GM21526 (cell line): ENCODE data around the gene PLA2G6.

ENCODE experiments used
- ATAC-seq: cut with Tn5 transposase; IDR thresholded peaks from one replicate; pipeline ENCODE4 v1.9.1; 2021; ENCODE audit warnings: moderate library complexity; ENCODE audit not compliant: unreplicated experiment, low FRiP score

The PLA2G6 gene

GRCh38 chr22:38181453-38182200 lies at the start of gene PLA2G6:
Gene PLA2G6 (minus strand): TSS chr22:38181830. CDS start chr22:38169426, 12,404 bp downstream.
- ATAC-seq = peak; percentile 82

GRCh38 chr22:38230916-38231315 lies 49.3 kb upstream of the PLA2G6 start:
- ATAC-seq = no peak

- no peak for ATAC-seq
Measured at GRCh38 chr22:38230108-38230825, 48.6 kb upstream of the PLA2G6 start.

DNA sequence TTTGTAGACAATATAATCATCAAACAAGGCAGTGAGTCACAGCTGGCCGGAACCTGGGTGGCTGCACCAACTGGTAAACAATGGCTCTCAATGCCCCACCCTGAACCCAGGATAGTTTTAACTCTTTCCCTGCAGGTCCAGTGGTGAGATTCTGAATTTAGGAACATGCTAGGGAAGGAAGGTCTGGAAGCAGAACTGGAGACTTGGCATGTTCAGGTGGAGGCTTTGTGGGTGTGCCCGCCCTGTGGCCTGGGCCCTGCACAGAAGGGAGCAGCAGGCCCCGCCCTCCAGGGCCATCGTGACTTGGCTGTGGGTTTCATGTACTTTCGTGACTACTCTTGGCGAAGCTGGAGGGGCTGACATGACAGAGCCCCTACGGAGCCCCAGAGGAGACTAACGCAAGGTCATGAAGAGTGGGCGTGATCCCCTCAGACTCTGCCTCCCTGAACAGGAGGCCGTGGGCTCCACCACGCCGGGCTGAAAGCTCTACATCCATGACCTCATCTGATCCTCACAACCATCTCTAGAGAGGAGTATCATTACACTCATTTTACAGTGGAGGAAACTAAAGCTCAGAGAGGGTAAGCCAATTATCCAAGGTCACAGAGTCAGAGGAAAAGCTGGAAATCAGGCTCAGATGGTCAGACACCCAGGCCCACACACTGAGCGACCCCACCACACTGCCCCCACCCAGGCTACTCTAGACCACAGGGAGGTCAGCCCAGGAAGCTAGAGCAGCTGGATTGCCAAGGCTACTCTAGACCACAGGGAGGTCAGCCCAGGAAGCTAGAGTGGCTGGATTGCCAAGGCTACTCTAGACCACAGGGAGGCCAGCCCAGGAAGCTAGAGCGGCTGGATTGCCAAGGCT lies 47.5 kb upstream of the PLA2G6 start:
- ATAC-seq = no peak

DNA sequence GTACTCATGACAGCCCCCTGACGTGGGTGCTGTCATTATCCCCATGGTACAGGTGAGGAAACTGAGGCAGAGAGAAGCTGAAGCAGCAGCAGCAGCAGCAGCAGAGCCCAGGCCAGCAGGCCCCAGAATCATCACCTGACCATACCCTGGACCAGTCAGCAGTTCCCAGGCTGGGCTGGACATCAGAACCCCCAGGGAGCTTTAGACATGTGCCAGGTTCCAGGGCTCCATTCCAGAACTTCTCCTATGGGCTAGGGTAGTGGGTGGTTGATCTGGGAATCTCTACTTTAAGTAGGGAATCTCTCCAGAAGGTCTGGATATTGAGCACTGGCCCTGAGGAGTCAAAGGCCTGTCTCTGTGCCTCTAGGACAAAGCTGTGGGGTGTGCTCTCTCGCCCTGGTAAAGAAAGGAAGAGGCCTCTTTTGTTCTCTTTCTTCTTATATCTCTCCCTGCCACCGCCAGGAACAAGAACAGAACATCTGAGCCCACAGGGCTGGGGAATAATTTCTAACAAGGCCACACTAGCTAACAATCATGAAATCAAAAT lies 46.8 kb upstream of the PLA2G6 start:
- ATAC-seq = no peak

DNA sequence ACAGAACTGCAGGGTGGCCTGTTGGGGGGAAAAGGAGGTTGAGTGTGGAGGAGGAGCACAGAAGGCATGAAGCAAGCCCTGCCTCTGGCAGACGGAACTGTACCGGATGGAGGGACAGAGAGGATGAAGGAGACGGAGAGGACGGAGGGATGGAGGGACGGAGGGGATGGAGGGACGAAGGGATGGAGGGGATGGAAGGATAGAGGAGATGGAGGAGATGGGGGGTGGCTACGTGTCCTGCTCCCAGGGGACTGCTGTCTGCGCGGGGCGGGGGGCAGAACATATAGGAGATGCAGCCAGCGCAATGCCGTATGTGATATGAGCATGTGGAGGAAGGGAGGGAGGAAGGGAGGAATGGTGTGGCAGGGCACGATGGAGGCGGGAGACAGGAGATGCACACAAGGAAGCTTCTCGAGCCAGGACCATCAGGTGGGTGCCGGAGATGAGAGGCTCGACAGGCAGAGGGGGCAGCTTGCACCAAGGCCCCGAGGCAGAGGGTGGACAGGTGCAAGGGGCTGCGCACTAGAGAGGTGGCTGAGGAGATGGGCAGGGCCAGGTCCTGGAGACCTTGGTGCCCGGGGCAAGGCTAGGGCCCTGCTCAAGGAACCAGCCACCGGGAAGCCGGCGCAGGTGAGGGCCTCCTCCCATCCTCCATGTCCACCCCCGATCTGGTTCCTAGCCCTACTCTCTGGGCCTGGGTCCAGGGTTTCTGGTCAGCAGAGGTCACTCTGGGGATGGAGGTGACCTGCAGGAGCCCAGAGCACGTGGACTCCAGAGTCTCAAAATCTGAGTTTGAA lies 45.4 kb upstream of the PLA2G6 start:
- no peak for ATAC-seq

DNA sequence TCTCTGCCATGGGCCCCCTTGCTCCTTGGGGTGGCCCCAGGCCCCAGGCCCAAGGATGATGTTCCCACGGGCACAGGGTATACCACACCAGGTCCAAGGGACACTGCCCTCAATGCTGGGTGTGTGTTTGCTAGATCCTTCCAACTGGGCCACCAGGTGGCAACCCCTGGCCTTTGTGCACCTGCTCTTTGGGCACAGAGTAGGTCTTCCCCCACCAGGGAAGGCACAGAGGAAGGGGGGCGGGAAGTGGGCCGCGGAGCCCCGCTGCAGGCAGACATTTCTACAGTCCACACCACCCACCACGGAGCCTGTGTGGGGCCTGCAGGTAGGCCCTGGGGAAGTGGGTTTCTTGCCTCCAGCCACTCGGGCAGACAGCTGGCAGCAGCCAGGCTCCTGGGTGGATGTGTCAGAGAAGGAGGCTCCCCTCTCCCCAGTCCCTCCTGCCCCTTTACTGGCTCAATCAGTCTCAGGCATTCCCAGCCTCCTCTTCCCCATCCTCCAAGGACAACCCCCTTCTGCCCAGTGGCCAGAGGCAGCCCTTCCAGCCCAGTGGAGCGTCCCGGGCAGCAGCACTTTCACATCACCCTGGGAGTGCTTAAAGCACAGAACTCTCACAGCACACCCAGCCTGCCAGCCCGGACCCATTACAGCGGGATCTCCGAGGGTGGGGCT lies 41.8 kb upstream of the PLA2G6 start:
- no peak for ATAC-seq

DNA sequence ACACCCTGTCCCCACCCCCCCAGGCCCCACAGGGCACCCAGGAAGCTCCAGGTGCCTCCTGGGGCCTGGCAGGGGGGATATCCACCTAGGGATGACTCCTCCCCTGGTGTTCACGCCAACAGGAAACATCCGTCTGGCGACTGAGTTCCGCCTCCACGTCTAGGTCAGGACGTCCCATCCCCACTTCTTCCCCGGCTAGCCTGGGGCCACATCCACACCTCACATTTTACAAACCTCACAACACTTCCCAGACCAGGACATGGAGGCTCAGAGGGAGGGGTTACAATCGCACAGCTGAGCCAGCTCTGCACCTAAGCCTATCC lies 41.1 kb upstream of the PLA2G6 start:
- ATAC-seq = no peak

DNA sequence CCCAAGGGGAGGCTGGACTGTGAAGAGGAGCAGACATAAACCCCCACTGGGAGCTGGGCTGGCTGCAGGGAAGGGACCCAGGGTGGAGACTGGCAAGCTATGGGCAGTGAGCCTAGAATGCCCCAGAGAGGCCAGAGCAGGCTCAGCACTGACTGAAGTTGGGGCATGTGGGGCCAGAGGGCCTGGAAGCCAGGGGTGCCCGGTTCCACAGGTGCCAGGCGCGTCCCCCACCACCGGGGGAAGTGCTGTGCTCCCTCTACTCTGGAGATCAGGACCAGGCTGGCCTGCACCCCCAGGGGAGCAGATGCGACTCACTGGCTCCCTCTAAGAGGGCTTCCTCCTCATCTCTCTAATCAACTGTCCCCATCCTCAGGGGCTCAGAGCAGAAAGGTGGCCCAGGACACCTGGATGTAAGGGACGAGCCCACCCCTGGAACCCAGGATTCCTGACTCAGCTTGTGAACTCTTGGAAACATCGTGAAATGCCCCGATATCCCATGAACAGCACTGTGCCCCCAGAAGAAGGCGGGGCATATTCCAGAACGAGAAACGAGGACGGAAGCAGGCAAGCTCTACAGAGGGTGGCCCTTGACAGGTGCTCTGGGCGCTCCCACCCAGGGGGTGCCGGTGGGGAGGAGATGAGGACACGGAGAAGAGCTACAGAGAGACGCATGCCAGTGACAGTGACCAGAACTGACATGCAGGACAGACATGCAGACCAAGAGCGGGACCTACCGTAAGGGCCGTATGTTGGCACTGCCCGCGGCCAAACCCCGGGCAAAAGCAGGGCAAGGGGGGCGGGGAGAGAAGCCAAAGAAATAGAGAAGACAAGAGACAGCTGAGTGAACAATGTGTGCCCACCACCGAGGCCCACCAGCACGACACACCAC lies 40.5 kb upstream of the PLA2G6 start:
- ATAC-seq = no peak

- ATAC-seq = no peak
Measured at GRCh38 chr22:38221407-38221806, 39.8 kb upstream of the PLA2G6 start.

DNA sequence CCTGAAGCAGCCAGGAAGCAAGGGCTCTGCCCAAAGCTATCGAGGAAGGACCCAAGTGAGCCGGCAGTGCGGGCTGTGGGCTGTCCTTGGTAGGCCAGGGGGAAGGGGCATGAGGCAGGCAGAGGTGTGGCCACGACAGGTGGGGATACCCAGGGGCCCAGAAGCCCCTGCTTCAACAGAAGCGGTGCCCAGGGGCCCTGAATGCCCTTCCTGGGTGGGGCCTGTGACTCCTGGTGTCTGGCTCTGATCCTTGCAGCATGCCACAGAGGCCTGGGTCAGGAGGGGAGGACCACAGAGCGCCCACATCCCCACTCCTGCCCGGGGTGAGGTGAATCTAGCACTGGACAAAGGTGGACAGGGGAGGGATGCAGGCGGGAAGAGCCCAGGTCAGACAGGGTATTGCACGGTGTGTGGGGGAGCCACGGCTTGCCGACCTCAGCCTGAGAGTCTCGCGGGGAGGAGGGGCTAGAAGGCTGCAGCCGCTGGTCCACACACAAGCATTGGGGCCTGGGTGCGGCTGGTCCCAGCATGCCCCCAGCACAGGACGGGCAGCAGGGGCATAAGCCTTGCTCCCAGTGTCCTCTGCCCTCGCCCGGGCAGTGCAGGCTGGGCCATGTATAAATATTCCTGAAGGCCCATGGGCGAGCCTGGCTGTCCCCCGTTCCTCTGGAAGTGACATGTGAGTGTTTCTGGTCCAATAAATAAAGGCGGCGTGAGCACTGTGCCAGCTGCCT lies 39.2 kb upstream of the PLA2G6 start:
- ATAC-seq = no peak

- no peak for ATAC-seq
Measured at GRCh38 chr22:38220163-38220562, 38.5 kb upstream of the PLA2G6 start.

DNA sequence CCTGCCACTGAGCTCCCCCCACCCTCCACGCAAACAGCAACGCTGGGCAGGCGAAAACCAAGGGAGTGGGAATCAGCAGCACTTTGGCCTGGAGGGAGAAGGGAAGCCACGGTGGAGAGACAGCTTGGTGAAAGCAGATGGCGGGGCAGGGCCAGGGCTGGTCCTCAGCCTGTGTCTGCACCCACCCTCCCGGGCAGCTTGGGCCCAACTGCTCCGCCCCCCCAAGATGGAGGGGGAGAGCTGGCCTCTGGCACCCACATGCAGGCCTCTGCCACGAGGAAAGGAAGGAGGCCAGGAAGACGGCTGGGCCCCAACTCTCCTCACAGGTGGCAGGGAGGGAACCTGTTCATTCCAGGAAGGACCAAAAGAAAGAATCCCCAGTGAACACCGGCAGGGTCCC lies 38.0 kb upstream of the PLA2G6 start:
- no peak for ATAC-seq

DNA sequence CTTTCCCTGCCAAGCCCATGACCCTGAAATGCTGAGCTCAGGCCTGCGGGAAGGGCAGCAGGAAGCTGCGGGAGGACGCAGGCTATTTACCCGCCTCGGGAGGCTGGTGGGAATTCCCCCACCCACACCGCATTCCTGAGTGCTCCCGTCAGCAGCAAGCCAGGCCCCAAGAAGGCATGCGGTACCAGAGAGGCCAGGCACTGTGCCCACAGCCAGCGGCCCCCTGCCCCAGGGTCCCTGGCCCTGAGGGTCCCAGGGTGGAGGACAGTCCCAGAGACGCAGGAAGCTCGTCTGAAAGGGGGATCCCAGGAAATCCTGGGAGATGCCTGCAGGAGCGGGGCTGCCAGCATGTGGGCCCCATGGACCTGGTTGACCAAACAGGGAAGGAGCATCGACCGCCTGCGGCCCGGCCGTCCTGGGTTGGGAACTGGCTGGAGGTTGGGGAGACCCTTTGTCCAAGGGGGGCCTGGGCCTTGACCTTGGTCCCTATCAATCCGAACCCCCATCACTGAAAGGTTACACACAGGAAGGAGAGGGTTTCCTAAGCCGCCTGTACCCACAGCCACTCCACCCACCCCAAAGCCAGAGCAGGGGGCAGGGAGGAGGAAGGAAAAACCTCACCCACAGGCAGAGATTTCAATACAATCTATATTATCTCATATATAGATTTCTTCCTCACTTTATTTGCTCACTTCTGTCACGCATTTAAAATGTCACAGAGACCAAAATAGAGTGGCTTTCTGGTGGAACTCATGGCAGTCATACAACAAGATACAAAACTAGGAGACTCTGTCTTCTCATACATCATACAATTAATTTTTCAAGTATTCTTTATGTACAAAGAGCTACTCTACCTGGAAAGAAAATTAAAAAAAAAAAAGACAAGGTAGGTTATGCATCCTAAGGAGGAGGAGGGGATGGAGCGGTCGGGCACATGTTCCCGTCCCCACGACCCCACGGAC lies 37.3 kb upstream of the PLA2G6 start:
- ATAC-seq = no peak

DNA sequence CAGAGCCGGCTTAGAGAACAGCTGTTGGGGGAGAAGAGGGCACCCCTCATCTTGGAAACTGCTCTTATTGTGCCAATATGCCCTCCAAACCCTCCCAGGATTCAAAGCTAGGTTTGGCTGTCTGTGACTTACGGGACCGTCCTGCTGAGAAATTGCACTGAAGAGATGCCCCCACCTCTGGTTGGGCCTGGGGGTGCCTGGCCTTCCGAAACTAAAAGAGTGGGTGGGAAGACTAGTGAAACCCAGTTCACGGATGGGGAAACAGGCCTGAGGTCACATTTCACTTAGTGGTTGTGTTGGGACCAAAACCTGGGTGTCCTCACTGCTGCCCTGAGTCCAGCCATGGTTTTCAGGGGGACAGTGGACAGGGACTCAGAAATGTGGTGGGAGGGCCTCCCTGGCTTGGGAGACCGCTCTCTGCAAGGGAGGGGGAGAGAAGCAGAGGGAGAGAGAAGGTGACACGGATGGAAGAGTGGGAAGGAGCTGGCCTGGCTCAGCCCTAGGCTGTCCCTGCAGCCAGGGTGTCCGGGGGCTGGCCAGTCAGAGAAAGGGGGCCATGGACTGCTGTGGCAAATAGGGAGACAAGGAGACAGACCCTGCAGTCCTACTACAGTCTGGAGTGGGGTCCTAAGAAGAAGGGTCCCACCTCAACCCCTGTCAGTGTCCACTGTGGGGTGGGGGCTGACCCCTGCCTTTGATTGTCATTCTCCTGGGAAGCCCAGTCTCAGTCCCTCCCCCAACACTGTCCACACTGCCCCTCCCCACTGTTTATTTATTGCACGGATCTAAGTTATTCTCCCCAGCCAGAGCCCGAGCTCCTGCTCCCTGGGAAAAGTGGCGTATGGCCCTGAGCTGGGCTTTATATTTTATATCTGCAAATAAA lies 33.8 kb upstream of the PLA2G6 start:
- ATAC-seq = no peak
